Loucy (cell line): ENCODE results near the gene RAB3GAP1.

Experiments used
- EZH2phosphoT487 ChIP-seq: fragments of 200-600 bp; IDR thresholded peaks from 2 replicates; pipeline ENCODE4 v1.6.1; 2018; ENCODE audit warnings: antibody characterized with exemption, mild to moderate bottlenecking, moderate library complexity, borderline replicate concordance
- TF ChIP-seq, protein P1 (sequence below): fragments of 200-600 bp; sonication (generic); conservative IDR thresholded peaks from 2 replicates; pipeline ENCODE4 v1.5.1; 2014; ENCODE audit warnings: mild to moderate bottlenecking, antibody characterized with exemption, low read length

DNA sequence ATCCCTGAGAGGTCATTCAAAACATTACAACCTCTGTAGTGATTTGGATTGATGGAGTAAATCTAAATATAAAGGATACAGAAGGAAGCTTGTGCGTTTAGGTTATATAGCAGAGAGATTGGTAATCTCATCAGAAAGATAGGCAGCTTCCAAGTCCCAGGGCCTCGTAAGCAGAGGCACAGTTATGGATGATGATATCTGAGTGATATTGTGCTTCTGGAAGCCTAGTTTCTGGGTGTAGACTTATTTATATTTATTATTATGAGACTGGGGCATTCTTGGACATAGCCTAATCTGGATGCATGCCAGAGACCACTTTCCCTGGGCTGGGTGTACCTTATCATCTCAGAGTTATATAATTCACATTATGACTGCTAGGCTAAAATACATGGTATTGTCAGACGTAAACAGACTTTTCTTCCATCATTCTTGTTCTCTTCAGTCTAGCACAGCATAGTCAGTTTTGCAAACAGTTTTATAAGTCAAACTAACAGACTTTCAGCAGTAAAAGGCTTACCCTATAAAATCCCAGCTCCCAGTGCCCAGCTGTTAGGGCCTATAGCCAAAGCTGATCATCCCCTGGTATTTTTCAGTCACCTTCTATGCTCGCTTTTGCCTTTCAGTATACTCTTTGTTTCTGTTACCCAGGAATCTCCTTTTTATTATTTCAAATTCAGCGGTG is 47.9 kb downstream of the RAB3GAP1 start:
- TF ChIP-seq, protein P1, sequence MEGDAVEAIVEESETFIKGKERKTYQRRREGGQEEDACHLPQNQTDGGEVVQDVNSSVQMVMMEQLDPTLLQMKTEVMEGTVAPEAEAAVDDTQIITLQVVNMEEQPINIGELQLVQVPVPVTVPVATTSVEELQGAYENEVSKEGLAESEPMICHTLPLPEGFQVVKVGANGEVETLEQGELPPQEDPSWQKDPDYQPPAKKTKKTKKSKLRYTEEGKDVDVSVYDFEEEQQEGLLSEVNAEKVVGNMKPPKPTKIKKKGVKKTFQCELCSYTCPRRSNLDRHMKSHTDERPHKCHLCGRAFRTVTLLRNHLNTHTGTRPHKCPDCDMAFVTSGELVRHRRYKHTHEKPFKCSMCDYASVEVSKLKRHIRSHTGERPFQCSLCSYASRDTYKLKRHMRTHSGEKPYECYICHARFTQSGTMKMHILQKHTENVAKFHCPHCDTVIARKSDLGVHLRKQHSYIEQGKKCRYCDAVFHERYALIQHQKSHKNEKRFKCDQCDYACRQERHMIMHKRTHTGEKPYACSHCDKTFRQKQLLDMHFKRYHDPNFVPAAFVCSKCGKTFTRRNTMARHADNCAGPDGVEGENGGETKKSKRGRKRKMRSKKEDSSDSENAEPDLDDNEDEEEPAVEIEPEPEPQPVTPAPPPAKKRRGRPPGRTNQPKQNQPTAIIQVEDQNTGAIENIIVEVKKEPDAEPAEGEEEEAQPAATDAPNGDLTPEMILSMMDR, result no peak
- TF ChIP-seq EZH2phosphoT487, result no peak
